PC-9 (cell line): ENCODE results near the gene HEXIM1.

ENCODE experiments used
- EZH2 ChIP-seq: fragments of 200-600 bp; sonication (generic); IDR thresholded peaks from 2 replicates; pipeline ENCODE4 v1.8.0; 2017; ENCODE audit warnings: antibody characterized with exemption, low read depth
- TF ChIP-seq, protein P1 (sequence below): fragments of 200-600 bp; sonication (generic); conservative IDR thresholded peaks from 2 replicates; pipeline ENCODE4 v1.6.1; 2017; ENCODE audit warnings: mixed run types, antibody characterized with exemption, mild to moderate bottlenecking, moderate library complexity

DNA sequence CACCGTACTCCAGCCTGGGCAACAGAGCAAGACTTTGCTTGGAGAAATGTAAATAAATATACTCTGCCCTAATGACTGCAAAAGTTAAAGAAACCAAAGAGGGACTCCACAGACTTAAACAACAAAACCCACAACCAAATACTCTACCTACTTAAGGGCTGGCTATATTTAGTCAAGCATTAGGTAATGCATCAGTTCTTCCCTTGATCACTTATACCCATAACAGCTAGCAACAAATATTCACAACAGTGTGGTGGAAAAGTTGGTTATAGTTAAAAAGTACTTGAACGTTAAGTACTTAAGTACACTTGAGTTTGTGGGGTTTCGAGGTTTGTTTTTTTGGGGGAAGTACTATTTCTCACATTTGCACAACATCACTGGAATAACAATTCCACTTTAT, 8.0 kb downstream of the HEXIM1 start:
- TF ChIP-seq, protein P1, sequence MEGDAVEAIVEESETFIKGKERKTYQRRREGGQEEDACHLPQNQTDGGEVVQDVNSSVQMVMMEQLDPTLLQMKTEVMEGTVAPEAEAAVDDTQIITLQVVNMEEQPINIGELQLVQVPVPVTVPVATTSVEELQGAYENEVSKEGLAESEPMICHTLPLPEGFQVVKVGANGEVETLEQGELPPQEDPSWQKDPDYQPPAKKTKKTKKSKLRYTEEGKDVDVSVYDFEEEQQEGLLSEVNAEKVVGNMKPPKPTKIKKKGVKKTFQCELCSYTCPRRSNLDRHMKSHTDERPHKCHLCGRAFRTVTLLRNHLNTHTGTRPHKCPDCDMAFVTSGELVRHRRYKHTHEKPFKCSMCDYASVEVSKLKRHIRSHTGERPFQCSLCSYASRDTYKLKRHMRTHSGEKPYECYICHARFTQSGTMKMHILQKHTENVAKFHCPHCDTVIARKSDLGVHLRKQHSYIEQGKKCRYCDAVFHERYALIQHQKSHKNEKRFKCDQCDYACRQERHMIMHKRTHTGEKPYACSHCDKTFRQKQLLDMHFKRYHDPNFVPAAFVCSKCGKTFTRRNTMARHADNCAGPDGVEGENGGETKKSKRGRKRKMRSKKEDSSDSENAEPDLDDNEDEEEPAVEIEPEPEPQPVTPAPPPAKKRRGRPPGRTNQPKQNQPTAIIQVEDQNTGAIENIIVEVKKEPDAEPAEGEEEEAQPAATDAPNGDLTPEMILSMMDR, result no peak
- no peak for TF ChIP-seq EZH2
